Uterus (tissue), 2 donors: Measurements from ENCODE around the gene SMIM24.

ENCODE experiments used
- CTCF ChIP-seq, 4 experiments: fragments of 200-600 bp in 2 of 4; fragments of 450-650 bp in 2 of 4; sonication (generic) in 2 of 4; IDR thresholded peaks; one replicate each; pipeline ENCODE4 v1.5.1; 2016 to 2019; ENCODE audit warnings: antibody characterized with exemption in 4 of 4, mild to moderate bottlenecking in 2 of 4, moderate library complexity in 1 of 4
- POLR2A ChIP-seq, 2 donors: fragments of 450-650 bp; IDR thresholded peaks; one replicate each; pipeline ENCODE4 v1.6.1; 2016; ENCODE audit warnings: antibody characterized with exemption in 2 of 2, mild to moderate bottlenecking in 1 of 2, moderate library complexity in 1 of 2

- TF ChIP-seq CTCF (IDR thresholded peaks at IDR 0.05): no peak
- TF ChIP-seq POLR2A (IDR thresholded peaks at IDR 0.05): no peak
These were observed 21.9 kb downstream of the SMIM24 start for GRCh38 chr19:3458229-3459088.
